Fibroblast of gingiva (primary cell): Measurements from ENCODE around the gene OR2V1.
"Not testable (repeated sequence)": the region's sequence is repeated elsewhere in the genome, so short reads cannot be mapped to it uniquely, and the experiment has no call there.

Experiments used
- DNase-seq: peaks from one replicate; pipeline ENCODE4 v3.0.0-alpha.2; 2011; ENCODE audit warnings: low read depth

Gene OR2V1

DNA sequence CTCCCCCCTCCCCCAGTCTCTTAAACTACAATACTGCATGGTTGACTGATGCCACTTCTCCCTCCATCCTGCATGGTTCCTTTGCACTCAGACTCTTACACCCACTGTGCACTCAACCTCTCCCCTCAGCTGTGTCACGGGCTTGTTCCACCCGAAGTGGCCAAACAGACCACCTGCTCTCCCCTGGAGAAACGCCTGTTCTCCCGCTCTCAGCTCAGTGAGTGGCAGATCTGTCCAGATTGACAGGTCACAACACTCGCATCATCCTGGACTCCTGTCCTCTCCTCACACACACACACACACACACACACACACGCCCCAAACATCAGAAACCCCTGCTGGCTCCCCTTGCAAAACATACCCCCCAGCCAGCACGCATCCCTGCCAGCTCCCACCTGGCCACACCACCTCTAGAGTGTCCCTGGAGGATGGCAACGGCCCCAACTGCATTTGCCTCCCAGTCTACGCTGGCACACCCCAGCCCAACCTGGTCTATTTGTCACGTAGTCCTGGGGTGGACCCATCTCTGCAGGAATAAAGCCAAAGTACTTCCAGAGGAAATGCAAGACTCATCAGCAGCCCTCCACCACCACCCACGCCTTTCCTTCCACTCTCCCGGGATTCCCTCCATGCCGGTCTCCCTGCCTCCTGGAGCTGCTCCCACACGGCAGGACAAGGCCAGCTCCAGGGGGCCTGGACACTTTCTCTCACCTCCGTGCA lies 2.9 kb downstream of the OR2V1 start:
- DNase-seq = no peak

DNA sequence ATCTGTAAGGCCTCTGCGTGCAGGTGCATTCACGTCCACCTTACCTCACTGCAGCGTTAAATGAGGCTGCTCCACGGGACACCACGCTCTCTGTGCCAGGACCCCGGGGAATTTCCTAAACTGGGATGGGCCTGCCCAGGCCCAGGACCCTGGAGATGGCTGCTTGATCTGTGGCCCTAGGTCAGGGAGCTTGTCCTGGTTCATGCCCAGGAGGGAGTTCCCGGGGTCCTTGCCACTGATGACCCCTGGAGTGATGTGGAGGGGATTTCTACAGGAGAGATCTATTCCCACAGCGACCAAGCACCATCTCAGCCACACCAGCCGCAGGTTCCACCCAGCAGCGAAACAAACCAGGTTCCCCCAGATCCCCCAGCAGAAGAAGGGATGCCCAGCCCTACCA lies 3.5 kb downstream of the OR2V1 start:
- DNase-seq = no peak

- DNase-seq = no peak
These were observed 4.1 kb downstream of the OR2V1 start for GRCh38 chr5:181126841-181127240.

DNA sequence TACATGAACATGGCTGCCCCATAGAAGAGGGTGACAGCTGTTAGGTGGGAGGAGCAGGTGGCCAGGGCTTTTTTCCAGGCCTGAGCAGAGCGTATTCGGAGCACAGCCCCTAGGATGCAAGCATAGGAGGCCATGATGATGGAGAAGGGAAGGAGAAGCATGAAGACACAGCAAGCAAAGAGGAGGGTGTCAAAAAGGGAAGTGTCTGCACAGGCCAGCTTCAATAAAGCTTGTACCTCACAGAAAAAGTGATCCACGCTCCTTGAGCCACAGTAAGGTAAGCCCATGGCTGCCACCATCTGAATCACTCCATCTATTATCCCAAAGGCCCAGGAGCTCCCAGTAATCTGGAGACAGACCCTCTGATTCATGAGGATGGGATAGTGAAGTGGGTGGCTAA lies 6.4 kb downstream of the OR2V1 start:
- DNase-seq = no peak

DNA sequence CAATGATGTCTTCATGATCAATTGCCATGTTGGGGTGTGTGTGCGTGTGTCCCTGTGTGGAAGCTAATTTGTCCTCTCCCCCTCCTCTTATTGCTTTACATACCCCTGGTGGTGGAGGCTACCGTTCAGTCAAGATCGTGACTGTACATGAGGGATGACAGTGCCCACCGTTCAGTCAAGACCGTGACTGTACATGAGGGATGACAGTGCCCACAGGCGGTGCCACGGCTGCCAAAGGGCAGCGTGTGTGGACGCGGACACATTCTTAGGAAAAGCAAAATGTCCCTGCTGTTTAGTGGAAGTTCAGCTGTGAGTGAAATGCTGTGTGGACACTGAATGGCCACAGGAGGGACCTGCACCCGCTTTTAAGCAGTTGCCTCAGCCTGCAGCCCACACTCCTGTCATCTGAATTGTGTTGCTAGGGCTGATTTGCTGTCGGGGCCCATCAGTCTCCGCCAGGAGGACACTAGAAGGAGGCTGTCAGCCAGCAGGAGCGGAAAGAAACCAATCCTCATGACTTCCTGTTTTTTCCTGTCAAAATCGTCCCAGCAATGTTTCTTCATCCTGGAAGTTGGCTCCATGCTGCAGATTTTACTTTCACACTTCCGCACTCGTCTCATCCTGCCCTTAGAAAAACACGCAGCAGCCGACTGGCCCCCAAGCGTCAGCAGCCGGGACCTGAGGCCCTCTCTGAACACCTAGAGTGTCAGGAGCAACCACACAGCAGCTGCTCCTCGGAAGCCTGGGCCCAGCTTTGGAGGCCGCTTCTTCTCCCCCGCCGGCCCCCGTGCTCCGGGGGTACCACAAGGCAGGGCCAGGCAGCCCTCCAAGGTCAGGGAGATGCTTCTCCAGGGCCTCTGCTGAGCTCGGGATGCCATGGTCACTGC lies 9.1 kb downstream of the OR2V1 start:
- DNase-seq = no peak

- no peak for DNase-seq
These were observed 10.2 kb downstream of the OR2V1 start for GRCh38 chr5:181120761-181121160.

DNA sequence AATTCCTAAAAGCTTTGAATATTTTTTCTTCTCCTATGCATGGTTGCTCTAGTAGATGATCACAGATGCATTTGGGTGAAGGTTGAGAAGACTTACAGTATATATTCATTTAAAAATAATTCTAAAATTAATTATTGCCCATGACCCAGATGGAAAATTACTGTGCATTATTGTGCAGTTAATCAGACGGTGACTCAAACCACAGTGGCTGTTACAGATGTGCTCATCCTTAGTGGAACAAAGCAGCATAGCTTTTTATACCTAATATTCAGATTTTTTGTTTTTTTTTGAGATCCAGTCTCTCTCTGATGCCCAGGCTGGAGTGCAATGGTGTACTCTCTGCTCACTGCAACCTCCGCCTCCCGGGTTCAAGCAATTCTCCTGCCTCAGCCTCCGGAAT lies 10.7 kb downstream of the OR2V1 start:
- DNase-seq = no peak

- DNase-seq = no peak
These were observed 11.9 kb downstream of the OR2V1 start for GRCh38 chr5:181119105-181119504.

DNA sequence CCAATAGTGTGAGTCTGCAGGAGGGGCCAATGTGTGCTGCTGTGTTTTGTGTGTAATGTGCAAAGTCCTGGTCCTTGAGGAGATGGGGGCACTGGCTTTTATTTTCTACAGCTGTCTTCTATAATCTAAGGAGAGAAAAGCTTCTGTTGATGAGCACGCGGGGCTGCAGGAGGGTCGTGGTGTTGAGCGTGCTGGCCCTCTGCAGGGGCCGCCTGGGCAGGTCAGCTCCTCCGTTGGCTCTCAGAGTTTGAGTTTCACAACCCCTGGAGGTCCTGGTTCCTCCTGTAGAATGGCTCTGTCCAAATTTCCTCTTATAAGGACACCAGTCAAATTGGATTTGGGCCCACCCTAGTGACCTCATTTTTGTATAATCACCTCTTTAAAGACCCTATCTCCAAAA lies 12.6 kb downstream of the OR2V1 start:
- no peak for DNase-seq

- no peak for DNase-seq
These were observed 15.9 kb downstream of the OR2V1 start for GRCh38 chr5:181114844-181115778.

DNA sequence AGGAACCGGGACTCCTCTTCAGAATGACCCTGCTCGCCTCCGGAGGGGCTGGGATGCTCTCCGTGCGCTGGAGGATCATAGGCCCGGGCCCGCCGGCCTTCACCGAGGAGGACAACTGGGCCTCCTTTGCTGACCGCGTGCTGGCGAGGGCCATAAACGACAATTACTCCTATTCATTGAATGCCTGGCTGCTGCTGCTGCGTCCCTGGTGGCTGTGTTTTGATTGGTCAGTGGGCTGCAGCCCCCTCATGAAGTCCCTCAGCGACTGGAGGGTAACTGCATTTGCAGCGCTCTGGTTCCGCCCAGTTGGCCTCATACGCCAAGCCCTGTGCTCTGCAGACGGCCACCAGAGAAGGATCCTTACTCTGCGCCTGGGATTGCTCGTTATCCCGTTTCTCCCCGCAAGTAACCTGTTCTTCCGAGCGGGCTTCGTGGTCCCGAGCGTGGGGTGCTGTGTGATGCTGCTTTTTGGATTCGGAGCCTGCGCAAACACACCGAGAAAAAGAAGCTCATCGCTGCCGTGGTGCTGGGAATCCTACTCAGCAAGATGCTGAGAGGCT lies 16.6 kb downstream of the OR2V1 start:
- no peak for DNase-seq

- not testable (repeated sequence) for DNase-seq
These were observed 17.4 kb downstream of the OR2V1 start for GRCh38 chr5:181113572-181113971.

GRCh38 chr5:181112476-181112875 lies 18.5 kb downstream of the OR2V1 start:
- no peak for DNase-seq

GRCh38 chr5:181111010-181111409 lies 20.0 kb downstream of the OR2V1 start:
- DNase-seq = no peak

- DNase-seq = no peak
These were observed 21.4 kb downstream of the OR2V1 start for GRCh38 chr5:181109489-181110013.

GRCh38 chr5:181108578-181109165 lies 22.3 kb downstream of the OR2V1 start:
- DNase-seq = no peak

DNA sequence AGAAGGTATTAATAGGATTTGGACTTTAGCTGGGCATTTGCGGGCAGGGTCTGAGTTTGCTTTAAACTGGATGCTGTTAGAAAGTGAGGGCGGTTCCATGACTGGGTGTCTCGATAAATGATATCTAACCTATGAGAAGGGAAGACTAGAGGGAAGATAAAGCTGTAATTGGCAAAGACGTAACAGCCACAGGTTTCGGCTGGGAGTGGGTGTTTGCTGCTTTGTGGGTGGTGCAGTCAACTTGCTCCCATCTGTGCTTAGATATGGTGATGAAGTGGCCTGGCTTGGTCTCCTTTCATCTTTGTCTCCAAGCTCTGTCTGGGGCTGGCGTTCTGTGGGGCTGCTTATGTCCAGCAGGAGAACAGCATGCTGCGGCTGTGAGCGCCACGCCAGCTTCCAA lies 23.3 kb downstream of the OR2V1 start:
- DNase-seq = no peak

GRCh38 chr5:181105391-181106025 lies 25.5 kb downstream of the OR2V1 start:
- no peak for DNase-seq

DNA sequence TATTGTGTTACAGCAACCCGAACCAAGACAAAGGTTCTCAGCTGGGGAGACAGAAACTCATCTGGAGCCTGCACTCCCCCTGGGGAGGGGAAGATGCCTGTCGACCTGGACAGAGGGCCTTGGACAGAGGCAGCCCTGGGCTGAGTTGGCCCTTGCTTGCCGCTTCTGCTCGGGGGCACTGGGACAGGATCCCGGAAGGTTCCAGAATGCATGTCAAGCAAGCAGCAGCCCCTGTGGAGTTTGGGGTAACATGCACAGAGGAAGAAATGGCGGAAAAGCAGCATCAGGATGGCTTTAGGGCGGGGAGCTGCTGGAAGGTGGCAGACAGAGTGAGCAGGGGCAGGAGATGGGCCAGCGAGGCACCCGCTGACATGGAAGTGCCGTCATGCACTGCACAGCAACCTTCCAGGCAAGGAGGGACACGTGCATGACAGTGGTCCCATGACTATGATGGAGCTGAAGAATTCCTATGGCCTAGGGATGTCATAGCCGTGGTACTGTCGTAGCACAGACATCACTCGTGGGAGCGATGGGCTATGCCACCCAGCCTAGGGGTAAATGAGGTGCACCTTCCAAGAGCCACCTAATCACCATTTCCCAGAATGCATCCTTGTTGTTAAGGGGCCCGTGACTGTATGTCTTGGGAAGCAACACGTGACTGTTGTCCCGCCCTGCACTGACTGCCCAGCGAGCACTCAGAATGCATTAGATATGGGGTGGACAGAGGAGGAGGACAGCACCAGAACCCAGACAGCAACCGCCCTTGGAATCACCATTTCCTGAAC lies 26.2 kb downstream of the OR2V1 start:
- not testable (repeated sequence) for DNase-seq

- DNase-seq = not testable (repeated sequence)
These were observed 26.8 kb downstream of the OR2V1 start for GRCh38 chr5:181104259-181104568.
